ENCODE measurements around the gene DNAH17.

DNA sequence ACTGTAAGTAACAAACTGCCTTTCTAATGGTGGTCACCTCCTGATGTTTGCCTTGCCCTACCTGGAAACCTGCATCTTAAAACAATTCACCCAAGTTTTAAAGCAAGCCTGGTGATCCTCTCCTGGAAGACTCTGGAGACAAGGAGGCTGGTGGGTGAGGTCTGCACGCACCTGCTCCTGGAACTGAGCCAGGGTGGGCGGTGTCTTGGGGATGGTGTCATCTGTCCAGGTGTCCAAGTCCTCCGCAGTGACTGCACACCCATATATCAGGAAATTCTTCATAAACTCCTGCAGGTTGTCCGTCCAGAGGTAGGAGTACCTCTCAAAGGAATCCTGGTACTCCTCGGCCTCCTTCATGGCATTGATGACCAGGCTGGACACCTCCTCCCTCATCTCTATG lies 44.9 kb downstream of the DNAH17 start:
- TF ChIP-seq RXRA (IDR thresholded peaks at IDR 0.05; ENCODE audit: insufficient read depth, low read depth, low read length) (no peak), CEBPB (IDR thresholded peaks at IDR 0.05; ENCODE audit: low read depth, low read length) (no peak), SIX5 (IDR thresholded peaks at IDR 0.05; ENCODE audit: low read depth, low read length) (no peak), SRF (IDR thresholded peaks at IDR 0.05; ENCODE audit: low read depth, low read length) (no peak), ZNF274 (IDR thresholded peaks at IDR 0.05; ENCODE audit: borderline replicate concordance, extremely low read depth, low read length) (no peak), NANOG (IDR thresholded peaks at IDR 0.05; ENCODE audit: insufficient read depth, low read depth, low read length, poor library complexity, severe bottlenecking) (no peak), MAX (IDR thresholded peaks at IDR 0.05) (no peak), POLR2A (IDR thresholded peaks at IDR 0.05; ENCODE audit: control extremely low read depth in 1 of 2, low read depth in 2 of 2, low read length in 2 of 2) (no peak)
- TF ChIP-seq, protein P1, sequence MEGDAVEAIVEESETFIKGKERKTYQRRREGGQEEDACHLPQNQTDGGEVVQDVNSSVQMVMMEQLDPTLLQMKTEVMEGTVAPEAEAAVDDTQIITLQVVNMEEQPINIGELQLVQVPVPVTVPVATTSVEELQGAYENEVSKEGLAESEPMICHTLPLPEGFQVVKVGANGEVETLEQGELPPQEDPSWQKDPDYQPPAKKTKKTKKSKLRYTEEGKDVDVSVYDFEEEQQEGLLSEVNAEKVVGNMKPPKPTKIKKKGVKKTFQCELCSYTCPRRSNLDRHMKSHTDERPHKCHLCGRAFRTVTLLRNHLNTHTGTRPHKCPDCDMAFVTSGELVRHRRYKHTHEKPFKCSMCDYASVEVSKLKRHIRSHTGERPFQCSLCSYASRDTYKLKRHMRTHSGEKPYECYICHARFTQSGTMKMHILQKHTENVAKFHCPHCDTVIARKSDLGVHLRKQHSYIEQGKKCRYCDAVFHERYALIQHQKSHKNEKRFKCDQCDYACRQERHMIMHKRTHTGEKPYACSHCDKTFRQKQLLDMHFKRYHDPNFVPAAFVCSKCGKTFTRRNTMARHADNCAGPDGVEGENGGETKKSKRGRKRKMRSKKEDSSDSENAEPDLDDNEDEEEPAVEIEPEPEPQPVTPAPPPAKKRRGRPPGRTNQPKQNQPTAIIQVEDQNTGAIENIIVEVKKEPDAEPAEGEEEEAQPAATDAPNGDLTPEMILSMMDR (IDR thresholded peaks at IDR 0.05; ENCODE audit: control extremely low read depth in 1 of 3, insufficient read depth in 1 of 3, low read depth in 1 of 3, low read length in 3 of 3): no peak
